ENCODE results near the gene TPRG1.

The TPRG1 gene

DNA sequence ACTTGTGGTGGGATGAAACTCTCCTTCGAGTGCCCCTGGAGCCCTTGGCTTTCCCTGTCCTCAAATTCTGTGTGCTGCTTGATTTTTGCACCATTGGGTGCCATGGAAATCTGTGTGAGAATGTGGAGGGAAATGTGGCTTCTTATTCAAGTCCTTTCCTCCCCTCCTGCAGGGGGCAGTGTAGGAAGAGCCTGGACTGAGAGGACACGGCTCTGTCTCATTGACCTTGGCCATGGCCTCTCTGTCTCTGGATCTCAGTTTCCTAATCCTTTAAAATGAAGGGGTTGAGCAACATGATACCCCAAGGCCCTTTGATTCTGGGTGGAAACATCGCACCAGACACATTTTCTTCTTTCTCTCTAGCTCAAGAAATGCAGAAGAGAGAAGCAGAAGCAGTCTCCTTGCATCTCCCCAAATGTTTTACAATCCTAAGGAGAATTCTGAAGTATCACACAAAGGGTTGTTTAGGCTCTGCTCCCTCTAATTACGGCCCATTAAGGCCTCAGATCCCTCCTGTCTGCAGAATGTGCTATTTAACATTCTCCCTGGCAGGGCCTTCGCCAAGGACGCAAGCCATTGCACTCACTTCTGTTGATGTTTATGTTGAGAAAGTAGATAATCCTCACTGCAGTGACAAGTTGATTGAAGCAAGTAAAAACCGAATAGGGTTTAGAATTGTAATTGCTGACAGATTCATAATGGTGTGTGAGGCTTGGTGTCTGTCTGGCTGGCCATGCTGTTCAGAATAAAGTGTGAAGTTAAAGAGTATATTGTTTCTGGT lies 169.1 kb downstream of the TPRG1 start:
- H3K27ac ChIP-seq = no peak overlapping the region
- DNase-seq (ENCODE audit: low spot score) = no peak
- no peak overlapping the region for H3K4me3 ChIP-seq
- TF ChIP-seq CTCF (IDR thresholded peaks at IDR 0.05) = no peak

DNA sequence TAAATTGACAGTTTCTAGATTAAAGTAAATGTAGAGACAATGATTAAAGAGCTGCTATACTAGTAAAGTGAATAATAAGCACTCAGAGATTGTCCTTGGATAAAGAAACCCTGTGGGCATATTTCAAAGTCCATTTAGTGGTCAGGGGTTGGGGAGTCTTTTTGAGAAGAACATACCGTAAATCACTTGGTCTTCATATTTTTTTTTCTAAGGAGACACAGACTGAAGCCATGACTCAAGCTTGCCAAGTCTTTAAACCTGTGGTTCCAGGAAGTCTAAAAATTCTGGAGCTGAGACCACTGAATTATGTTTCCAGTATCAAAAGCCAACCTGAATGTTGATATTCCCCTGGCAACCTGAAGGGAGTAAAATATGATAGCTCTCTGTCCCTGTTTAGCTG lies 171.0 kb downstream of the TPRG1 start:
- TF ChIP-seq CTCF (IDR thresholded peaks at IDR 0.05) = no peak
- Histone ChIP-seq H3K27ac (no peak overlapping the region), H3K4me3 (no peak overlapping the region)
- DNase-seq (ENCODE audit: low spot score) = no peak

DNA sequence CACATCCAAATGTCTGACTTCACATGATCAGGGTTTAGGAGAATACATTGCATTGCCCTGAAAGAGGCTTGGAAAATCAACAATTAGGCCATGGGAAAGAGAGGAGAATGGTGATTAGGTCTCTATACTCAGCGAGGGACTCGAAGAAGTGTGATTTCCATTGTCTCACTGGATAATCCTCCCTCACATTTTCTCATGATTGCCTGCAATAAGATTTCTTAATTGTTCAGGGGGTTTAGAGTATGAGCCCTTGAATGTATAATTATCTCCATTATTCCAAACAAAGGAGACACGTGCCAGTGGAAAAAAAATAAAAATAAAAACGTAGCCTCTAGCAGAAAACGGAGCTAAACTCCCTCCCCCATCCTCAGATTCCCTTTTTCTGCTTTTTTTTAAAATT lies 173.2 kb downstream of the TPRG1 start:
- no peak overlapping the region for H3K27ac ChIP-seq
- no peak for TF ChIP-seq CTCF (IDR thresholded peaks at IDR 0.05)
- no peak for DNase-seq (ENCODE audit: low spot score)
- H3K4me3 ChIP-seq = no peak overlapping the region

DNA sequence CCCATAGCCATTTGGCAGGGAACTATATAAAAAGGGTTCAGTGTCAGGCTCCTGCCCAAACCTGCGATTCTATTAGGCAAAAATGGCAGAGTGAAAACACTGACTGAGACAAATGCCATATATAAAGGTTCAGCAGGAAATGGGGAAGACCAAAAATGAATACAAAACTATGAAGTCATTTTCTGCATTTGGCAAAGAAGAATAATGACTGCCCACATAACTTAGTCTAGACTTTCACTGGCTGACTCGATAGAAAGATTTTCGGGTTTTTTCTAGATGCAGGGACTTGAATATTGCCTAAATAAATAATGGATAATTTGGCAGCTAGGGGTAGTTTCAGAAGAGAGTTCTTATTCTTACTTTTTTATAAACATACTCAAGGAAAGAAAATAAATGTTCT lies 178.0 kb downstream of the TPRG1 start:
- no peak for TF ChIP-seq CTCF (IDR thresholded peaks at IDR 0.05)
- Histone ChIP-seq H3K27ac (peak overlapping the region; percentile 9 to 44), H3K4me3 (no peak overlapping the region)
- no peak for DNase-seq (ENCODE audit: low spot score)

DNA sequence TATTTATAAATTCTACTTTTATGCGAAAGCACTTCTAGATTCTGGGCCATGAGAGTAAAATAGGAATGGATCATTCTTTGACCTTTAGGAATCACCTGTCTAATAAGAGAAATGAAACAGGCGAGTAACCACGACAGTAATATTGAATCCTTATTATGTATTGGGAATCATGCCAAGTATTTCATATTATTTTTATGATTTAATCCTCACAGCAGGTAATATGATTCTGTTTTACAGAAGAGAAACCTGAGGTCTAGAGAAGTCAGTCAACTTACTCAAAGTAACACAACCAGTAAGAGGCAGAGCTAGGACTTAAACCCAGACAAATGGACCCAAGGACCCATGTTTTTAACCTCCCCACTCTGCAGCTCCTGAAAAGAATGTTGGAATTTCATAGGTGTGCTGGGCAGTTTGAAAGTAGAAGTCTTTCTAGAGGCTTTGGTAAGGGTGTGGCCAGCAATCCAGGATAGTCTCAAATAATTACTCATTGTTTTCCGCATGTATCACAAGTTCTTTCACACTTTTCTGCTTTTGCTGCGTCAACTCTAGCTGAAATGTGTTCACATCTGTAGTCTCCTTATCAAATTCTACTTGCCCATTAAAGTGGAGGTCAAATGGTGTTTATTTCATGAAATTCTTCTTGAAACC lies 181.7 kb downstream of the TPRG1 start:
- H3K27ac ChIP-seq = no peak overlapping the region
- TF ChIP-seq CTCF (IDR thresholded peaks at IDR 0.05) = no peak
- DNase-seq (ENCODE audit: low spot score) = no peak
- H3K4me3 ChIP-seq = no peak overlapping the region

- no peak for TF ChIP-seq CTCF (IDR thresholded peaks at IDR 0.05)
- Histone ChIP-seq H3K27ac (no peak overlapping the region), H3K4me3 (no peak overlapping the region)
- no peak for DNase-seq (ENCODE audit: low spot score)
These were observed 182.5 kb downstream of the TPRG1 start for GRCh38 chr3:189353988-189354889.

Data from coronary artery (tissue), 2 donors.